Measurements from ENCODE around the gene GBA2. TPM values are rescaled to one million over a fixed set of nuclear protein-coding genes. Genes with fewer than 3 reads are reported as not detected.

The GBA2 gene
- total RNA-seq, 1 experiment from 2014 or later = 63.6 TPM

DNA sequence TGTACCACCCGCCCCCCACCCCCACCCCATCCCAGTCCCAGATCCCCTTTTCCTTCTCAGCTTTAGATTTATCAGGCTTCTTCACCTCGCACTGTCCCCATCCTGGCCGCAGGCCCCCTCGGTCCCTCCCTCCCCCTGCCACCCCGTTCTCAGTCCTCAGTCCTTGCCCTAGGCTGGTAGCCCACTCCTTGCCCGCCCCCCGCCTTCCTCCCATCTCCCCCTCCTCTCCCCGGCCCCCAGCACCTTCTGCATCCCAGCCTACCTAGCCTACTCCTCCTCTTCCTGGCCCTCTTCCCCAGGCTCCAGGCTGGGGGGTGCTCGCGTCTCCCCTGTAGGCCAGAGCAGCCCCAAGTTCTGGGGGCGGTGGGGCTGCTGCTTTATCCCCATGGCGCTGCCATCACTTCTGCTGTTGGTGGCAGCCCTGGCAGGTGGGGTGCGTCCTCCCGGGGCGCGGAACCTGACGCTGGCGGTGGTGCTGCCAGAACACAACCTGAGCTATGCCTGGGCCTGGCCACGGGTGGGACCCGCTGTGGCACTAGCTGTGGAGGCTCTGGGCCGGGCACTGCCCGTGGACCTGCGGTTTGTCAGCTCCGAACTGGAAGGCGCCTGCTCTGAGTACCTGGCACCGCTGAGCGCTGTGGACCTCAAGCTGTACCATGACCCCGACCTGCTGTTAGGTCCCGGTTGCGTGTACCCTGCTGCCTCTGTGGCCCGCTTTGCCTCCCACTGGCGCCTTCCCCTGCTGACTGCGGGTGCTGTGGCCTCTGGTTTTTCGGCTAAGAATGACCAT is 43.2 kb upstream of the GBA2 start:
- ATAC-seq = no peak
- no peak for DNase-seq (ENCODE audit: low read depth, low spot score)
- Histone ChIP-seq H4K20me1 (ENCODE audit: insufficient read depth) (no peaks in the 10 kb centered on the region), H3K9me2 (ENCODE audit: insufficient read depth) (no peaks in the 10 kb centered on the region), H3K4me1 (ENCODE audit: control insufficient read depth in 1 of 2, insufficient read depth in 2 of 2, low read length in 2 of 2) (peaks cover 0 to 11% of the 10 kb centered on the region in 2 experiments; a peak in 1 of 4 replicates), H3K27me3 (ENCODE audit: insufficient read depth, low read length) (no peaks in the 10 kb centered on the region), H3K4me3 (replicated peaks in 1 of 2; ENCODE audit: low read depth in 1 of 2, low read length in 2 of 2) (no peak overlapping the region), H3K79me2 (ENCODE audit: insufficient read depth, low read length) (no peaks in the 10 kb centered on the region), H3K9me3 (ENCODE audit: control insufficient read depth in 1 of 2, insufficient read depth in 1 of 2, low read depth in 1 of 2, low read length in 2 of 2) (no peaks in the 10 kb centered on the region), H3K9ac (ENCODE audit: low read length) (no peak overlapping the region), H2AFZ (ENCODE audit: low read depth, low read length, poor library complexity, severe bottlenecking) (no peak overlapping the region), H3K4me2 (ENCODE audit: low read length) (no peak overlapping the region), H3K27ac (ENCODE audit: low read depth, low read length) (no peak overlapping the region), H3K36me3 (ENCODE audit: control insufficient read depth in 1 of 2, insufficient read depth in 2 of 2, low read length in 2 of 2) (0 out of 4 replicates have a peak, but pooled peaks cover 0 to 4% of the 10 kb centered on the region in 2 experiments)
- CTCF ChIA-PET = interaction anchor here (1.2 to 1.9 kb wide), 2 partner anchors 34 to 119 kb away, joined by 3 to 6 read pairs; no protein-coding TSS in a partner anchor
- no TSS peak for BruUV-seq (replicated peaks)
- RAD21 ChIA-PET (ENCODE audit: low non-redundant PET in 1 of 2, low total read pairs in 2 of 2, uncharacterized antibody in 2 of 2, unreplicated experiment in 2 of 2) = no interaction called here
- POLR2A ChIA-PET = no interaction called here
- intact Hi-C loops (cut with micrococcal nuclease) = no loop called here
- TF ChIP-seq, protein P1, sequence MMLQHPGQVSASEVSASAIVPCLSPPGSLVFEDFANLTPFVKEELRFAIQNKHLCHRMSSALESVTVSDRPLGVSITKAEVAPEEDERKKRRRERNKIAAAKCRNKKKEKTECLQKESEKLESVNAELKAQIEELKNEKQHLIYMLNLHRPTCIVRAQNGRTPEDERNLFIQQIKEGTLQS (IDR thresholded peaks at IDR 0.05) = no peak
- TF ChIP-seq POLR2AphosphoS5 (IDR thresholded peaks at IDR 0.05; ENCODE audit: low read depth, low read length) (no peak), CEBPB (IDR thresholded peaks at IDR 0.05; ENCODE audit: low read depth) (no peak), EZH2 (IDR thresholded peaks at IDR 0.05) (no peak), SIN3A (IDR thresholded peaks at IDR 0.05; ENCODE audit: low read depth) (no peak), EGR1 (IDR thresholded peaks at IDR 0.05; ENCODE audit: low read depth) (no peak), JUND (IDR thresholded peaks at IDR 0.05) (no peak), CBX3 (IDR thresholded peaks at IDR 0.05; ENCODE audit: low read depth) (no peak), TCF7L2 (IDR thresholded peaks at IDR 0.05; ENCODE audit: borderline replicate concordance, extremely low read depth, insufficient read depth, insufficient read length) (no peak), ZNF274 (IDR thresholded peaks at IDR 0.05; ENCODE audit: low read depth, low read length) (no peak), EZH2phosphoT487 (IDR thresholded peaks at IDR 0.05; ENCODE audit: borderline replicate concordance) (no peak), RAD21 (IDR thresholded peaks at IDR 0.05; ENCODE audit: low read depth) (no peak), SRF (IDR thresholded peaks at IDR 0.05; ENCODE audit: low read depth) (no peak), YY1 (IDR thresholded peaks at IDR 0.05; ENCODE audit: extremely low read depth, insufficient replicate concordance, low read depth, low read length) (no peak)
- TF ChIP-seq, protein P2, sequence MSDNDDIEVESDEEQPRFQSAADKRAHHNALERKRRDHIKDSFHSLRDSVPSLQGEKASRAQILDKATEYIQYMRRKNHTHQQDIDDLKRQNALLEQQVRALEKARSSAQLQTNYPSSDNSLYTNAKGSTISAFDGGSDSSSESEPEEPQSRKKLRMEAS (IDR thresholded peaks at IDR 0.05) = no peak
- TF ChIP-seq, protein P3, sequence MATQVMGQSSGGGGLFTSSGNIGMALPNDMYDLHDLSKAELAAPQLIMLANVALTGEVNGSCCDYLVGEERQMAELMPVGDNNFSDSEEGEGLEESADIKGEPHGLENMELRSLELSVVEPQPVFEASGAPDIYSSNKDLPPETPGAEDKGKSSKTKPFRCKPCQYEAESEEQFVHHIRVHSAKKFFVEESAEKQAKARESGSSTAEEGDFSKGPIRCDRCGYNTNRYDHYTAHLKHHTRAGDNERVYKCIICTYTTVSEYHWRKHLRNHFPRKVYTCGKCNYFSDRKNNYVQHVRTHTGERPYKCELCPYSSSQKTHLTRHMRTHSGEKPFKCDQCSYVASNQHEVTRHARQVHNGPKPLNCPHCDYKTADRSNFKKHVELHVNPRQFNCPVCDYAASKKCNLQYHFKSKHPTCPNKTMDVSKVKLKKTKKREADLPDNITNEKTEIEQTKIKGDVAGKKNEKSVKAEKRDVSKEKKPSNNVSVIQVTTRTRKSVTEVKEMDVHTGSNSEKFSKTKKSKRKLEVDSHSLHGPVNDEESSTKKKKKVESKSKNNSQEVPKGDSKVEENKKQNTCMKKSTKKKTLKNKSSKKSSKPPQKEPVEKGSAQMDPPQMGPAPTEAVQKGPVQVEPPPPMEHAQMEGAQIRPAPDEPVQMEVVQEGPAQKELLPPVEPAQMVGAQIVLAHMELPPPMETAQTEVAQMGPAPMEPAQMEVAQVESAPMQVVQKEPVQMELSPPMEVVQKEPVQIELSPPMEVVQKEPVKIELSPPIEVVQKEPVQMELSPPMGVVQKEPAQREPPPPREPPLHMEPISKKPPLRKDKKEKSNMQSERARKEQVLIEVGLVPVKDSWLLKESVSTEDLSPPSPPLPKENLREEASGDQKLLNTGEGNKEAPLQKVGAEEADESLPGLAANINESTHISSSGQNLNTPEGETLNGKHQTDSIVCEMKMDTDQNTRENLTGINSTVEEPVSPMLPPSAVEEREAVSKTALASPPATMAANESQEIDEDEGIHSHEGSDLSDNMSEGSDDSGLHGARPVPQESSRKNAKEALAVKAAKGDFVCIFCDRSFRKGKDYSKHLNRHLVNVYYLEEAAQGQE (IDR thresholded peaks at IDR 0.05; ENCODE audit: low read depth) = no peak
- TF ChIP-seq, protein P4, sequence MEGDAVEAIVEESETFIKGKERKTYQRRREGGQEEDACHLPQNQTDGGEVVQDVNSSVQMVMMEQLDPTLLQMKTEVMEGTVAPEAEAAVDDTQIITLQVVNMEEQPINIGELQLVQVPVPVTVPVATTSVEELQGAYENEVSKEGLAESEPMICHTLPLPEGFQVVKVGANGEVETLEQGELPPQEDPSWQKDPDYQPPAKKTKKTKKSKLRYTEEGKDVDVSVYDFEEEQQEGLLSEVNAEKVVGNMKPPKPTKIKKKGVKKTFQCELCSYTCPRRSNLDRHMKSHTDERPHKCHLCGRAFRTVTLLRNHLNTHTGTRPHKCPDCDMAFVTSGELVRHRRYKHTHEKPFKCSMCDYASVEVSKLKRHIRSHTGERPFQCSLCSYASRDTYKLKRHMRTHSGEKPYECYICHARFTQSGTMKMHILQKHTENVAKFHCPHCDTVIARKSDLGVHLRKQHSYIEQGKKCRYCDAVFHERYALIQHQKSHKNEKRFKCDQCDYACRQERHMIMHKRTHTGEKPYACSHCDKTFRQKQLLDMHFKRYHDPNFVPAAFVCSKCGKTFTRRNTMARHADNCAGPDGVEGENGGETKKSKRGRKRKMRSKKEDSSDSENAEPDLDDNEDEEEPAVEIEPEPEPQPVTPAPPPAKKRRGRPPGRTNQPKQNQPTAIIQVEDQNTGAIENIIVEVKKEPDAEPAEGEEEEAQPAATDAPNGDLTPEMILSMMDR (IDR thresholded peaks at IDR 0.05 in 2 of 3, conservative IDR thresholded peaks at IDR 0.05 in 1 of 3; ENCODE audit: borderline replicate concordance in 1 of 3, insufficient read depth in 1 of 3, low read depth in 2 of 3, low read length in 2 of 3) = no peak
- TF ChIP-seq, protein P5, sequence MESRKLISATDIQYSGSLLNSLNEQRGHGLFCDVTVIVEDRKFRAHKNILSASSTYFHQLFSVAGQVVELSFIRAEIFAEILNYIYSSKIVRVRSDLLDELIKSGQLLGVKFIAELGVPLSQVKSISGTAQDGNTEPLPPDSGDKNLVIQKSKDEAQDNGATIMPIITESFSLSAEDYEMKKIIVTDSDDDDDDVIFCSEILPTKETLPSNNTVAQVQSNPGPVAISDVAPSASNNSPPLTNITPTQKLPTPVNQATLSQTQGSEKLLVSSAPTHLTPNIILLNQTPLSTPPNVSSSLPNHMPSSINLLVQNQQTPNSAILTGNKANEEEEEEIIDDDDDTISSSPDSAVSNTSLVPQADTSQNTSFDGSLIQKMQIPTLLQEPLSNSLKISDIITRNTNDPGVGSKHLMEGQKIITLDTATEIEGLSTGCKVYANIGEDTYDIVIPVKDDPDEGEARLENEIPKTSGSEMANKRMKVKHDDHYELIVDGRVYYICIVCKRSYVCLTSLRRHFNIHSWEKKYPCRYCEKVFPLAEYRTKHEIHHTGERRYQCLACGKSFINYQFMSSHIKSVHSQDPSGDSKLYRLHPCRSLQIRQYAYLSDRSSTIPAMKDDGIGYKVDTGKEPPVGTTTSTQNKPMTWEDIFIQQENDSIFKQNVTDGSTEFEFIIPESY (IDR thresholded peaks at IDR 0.05; ENCODE audit: extremely low read depth, insufficient replicate concordance, low read length) = no peak
